LoVo (cell line): ENCODE results near the gene C1orf159.
"Not testable (repeated sequence)": the region's sequence is repeated elsewhere in the genome, so short reads cannot be mapped to it uniquely, and the experiment has no call there.

Source experiments
- DNase-seq: peaks from one replicate; pipeline ENCODE4 v3.0.0-alpha.2; 2016; ENCODE audit warnings: low spot score

The C1orf159 gene

DNA sequence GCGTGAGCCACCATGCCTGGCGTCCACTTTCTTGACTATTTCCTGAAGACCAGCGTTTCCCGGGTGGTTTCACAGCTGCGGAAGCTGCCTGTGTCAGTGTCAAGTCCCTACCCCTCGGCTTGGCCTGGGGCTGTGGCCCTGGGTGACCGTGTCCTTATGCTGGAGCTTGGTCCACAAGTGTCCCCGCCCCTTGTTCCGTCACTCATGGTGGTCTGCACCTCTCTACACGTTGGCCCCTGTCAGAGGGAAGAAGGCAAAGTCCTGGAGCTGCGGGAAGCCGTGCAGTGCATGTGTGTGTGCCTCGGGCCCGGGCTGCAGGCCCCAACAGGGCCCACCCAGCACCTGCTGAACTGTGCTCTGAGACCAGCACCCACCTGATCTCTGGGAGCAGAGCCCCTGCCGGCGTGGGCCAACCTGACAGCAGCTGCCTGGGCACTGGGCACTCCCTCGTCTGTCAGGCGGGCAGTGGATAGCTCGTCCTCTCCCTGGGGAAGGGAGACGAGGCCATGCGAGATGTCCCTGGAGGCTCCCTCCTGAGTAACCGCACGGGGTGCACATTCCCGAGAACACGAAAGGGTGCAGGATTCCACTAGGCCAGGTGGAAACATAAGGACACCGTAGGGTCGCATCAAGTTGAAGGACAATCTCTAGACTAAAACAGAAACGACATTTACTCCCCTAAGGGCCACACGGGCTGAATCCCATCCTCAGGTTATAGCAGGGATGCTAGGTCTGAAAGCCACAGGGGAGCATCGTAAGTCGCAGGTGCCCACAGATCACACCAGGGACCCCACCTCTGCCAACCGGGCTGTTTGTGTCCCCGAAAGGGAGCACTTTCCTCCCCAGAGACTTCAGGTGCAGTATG lies 2.4 kb upstream of the C1orf159 start:
- DNase-seq = no peak

DNA sequence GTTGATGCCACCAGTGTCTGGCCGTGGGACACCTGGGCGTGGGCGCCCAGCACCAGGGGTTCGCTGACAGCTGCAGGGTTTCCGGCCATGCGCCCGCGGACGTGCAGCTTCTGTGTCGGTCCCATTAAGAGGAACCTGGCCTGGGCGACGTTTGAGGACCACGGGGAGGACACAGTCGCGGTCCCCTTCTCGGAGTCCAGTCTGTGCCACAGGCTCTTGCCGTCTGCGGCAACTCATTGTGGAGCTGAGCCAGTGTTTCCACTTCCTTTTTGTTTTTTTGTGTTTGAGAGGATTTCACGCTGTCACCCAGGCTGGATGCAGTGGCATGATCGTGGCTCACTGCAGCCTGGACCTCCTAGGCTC lies 1.6 kb upstream of the C1orf159 start:
- no peak for DNase-seq

DNA sequence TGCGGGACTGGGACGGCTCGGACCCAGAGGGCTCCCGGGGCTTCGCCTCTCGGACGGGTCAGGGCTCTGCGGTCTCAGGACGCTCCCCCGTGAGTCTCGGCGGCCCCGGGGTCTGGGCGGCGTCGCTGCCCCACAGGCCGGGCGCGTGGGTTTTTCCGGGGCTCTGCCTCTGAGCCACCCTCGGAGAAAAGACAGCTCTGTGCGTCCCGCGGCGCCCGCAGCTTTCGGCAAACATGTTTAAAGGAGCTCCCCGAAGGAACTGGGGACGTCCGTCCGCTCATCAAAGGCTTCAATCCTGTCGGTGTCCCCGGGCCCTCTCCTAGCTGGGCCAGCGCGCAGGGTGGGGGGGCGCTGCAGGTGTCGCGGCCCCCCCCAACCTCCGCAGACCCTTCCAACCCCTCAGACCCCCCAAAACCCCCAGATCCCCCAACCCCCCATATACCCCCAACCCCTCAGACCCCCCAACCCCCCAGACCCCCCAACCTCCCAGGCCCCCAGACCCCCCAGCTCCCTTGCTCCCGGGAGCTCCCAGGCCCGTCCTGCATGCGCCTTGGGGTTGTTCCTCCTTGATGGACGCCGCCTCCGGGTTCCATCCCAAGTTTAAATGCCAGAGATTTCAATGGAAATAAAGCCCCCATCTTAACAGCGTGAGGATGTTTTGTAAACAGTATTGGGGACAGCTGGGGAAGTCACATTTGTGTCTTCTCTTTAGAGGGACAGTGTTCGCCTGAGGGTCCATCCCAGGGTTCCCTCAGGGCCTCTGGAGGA lies 996 bp upstream of the C1orf159 start:
- DNase-seq = peak; percentile 3

DNA sequence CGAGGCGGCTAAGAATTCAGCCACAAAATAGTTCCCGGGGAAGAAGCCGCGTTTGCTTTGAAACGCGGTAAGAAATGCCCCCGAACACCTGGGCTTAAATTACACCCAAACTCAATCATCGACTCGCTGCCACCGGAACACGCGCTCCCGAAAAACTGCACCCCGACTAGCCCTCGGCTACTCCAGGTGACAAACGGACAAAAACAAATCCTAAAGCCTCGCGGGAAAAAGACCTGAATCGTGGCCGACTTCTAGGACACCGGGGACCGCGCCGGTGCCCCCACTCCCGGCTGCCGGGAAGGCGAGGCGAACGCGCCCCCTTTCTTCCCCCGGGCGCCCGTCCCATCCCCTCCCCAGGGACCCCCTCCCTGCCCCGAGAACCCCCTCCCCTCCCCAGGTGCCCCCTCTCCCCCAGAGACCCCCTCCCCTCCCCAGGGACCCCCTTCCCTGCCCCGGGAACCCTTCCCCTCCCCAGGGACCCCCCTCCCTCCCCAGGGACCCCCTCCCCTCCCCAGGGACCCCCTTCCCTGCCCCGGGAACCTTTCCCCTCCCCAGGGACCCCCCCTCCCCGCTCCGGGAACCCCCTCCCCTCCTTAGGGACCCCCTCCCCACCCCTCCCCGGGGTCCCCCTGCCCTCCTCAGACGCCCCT lies 628 bp downstream of the C1orf159 start:
- DNase-seq = no peak

DNA sequence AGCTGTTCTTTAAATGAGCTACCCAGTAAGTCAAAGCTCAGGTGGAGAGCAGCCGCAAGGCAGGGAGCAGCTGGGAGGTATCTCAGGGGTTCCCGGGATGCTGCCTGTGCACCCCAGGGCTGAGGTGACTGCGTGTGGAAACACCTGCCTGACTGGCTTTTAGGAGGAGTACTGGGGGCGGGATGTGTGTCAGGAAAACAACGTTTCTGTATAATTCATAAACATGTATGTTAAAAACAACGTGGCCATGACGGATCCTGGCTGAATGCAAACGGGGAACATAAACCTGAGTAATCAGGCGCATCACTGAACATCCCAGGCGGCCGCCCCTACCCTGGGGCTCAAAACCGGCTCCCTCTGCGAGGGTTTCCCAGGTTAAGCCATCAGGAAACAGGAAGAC lies 1.5 kb downstream of the C1orf159 start:
- DNase-seq = no peak

DNA sequence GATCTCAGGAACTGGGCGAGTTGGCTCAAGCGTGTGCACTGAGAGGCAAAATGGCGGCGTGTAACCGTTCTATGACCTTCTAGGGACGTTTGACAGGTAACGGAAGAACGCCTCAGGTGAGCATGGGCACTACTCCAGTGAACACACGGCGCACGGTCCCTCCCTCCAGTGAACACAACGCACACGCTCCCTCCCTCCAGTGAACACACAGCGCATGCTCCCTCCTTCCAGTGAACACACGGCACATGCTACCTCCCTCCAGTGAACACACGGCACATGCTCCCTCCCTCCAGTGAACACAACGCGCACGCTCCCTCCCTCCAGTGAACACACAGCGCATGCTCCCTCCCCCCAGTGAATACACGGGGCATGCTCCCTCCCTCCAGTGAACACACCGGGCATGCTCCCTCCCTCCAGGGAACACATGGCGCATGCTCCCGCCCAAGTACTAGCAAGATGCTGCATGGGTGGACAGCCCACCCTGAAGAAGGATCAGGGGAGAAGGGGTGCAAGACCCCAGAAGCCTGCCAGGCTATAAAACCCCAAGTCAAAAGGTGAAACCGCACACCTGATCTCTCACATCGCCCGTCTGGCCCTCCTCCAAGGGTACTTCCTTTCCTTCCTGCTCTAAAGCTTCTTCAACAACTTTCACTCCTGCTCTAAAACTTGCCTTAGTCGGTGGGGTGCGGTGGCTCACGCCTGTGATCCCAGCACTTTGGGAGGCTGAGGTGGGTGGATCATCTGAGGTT lies 3.5 kb downstream of the C1orf159 start:
- DNase-seq = no peak

DNA sequence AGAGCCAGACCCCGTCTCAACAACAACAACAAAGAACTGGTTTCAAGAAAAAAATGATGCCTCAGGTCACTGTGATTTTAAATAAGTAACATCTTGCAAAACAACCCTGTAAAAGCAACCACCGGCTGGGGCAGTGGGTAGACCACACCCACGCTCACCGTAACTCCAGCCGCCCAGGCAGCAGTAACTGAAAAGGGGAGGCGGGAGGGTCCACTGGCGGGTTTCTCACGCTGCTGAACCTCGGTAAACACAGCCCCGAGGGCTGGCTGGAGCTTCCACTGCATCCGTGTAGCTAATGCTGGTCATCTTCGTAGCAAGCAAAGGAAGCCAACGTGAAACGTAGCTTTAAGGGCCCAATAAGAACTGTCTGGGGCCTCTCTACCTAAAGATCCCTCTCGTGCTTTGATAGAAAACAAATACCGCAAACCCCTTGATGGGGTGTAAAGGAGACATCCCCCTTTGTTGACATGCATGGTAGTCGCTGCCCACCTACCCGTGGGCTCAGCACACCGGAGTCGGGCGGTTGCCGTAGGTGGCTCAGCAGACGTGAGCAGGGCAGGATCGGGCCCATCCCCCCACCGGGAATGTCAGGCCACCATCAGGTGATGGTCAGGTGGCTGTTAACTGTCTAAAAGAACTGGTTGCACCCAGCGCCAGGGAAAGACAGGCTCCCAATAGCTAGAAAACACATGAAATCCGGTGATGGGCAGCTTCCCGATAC lies 4.2 kb downstream of the C1orf159 start:
- no peak for DNase-seq

DNA sequence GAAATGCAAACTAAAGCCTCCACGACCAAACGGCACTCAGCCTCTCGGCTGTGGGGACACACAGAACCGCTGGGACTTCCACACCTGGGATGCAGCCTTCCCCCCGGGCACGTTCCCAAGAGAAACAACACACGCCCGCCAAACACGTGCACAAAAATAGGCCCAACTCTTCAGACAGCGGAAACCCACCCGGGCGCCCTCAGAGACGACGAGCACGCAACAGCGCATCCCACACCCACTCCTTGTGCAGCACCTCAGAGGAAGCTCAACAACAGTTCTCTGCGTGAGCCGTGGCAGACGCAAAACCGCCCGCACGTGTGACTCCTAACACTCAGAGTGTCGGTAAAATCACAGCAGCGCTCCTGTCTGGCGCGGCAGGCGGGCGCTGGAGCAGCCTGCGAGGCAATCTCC lies 5.3 kb downstream of the C1orf159 start:
- DNase-seq = no peak

DNA sequence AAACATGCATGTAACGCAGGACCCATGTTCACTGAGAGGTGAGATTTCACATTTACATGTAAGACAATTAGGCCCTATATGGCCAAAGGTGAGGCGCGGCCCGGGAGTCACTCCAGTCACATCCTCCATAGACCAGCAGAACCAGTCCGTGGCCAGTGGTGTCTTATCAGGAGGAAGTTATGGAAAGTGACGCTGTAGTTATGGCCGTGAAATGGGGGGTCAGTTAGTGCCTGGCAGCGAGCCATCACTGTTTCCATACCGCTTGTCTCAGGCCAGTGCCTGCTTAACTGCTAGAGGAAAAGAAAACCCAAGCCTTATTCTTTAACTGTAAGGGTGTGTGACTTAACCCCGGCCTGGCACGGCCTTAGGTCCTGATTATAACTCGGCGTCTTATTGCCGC lies 6.1 kb downstream of the C1orf159 start:
- DNase-seq = no peak

DNA sequence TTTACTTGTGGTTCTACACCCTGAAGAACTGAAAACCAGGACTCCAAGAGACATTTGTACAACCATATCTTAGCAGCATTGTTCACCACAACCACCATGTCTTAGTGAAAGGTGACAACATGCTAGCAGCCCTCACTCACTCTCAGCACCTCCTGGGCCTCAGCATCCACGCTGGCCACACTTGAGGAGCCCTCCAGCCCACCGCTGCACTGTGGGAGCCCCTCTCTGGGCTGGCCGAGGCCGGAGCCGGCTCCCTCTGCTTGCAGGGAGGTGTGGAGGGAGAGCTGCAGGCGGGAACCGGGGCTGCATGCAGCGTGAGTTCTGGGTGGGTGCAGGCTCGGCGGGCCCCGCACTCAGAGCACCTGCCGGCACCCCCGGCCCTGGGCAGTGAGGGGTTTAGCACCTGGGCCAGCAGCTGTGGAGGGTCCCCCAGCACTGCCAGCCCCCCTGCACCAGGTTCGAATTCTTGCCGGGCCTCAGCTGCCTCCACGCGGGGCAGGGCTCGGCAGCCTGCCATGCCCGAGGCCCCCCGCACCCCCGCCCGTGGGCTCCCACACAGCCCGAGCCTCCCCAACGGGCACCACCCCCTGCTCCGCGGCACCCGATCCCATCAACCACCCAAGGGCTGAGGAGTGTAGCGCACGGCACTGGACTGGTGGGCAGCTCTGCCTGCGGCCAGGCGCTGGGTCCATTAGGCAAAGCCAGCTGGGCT lies 9.2 kb downstream of the C1orf159 start:
- DNase-seq = no peak

DNA sequence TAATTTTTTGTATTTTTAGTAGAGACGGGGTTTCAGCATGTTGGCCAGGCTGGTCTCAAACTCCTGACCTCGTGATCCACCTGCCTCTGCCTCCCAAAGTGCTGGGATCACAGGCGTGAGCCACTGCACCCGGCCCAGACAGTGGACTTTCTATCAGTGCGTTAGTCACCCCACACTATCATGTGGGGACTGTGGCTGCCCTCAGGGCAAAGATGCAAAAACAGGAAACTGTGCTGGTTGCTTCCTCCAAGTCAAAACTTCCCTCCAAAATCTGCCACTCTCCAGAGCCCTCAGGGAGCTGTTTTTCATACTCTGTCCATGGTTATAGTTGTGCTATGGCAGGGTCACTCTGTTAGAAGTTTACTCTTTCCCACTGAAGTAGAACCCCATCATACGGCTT lies 11.7 kb downstream of the C1orf159 start:
- not testable (repeated sequence) for DNase-seq

DNA sequence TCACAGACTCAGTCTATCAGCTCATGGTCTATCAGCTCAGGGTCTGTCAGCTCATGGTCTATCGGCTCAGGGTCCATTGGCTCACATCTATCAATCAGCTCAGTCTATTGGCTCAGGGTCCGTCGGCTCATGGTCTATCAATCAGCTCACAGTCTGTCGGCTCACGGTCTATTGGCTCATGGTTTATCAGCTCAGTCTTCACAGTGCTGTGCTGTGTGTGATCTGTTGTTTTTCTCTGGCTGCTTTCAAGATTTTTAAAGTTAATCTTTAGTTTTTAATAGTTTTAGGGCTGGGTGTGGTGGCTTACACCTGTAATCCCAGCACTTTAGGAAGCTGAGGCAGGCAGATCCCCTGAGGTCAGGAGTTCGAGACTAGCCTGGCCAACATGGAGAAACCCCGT lies 14.4 kb downstream of the C1orf159 start:
- DNase-seq = no peak

DNA sequence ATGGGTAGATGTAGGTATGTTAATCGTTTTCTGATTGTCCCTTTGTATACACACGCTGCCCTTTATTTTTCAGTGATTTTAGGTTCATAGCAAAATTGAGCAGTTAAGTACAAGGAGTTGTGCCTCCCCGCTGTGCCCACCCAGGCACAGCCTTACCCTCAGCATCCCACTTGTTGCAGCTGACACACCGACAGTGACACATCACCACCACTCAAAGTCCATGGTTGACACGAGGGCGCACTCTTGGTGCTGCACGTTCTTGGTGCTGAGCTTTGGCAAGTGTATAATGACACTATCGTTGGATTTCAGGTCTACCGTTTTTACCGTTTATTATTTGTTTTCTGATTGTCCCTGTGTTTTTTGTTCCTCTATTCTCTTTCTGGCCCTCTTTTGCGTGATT lies 15.6 kb downstream of the C1orf159 start:
- no peak for DNase-seq

DNA sequence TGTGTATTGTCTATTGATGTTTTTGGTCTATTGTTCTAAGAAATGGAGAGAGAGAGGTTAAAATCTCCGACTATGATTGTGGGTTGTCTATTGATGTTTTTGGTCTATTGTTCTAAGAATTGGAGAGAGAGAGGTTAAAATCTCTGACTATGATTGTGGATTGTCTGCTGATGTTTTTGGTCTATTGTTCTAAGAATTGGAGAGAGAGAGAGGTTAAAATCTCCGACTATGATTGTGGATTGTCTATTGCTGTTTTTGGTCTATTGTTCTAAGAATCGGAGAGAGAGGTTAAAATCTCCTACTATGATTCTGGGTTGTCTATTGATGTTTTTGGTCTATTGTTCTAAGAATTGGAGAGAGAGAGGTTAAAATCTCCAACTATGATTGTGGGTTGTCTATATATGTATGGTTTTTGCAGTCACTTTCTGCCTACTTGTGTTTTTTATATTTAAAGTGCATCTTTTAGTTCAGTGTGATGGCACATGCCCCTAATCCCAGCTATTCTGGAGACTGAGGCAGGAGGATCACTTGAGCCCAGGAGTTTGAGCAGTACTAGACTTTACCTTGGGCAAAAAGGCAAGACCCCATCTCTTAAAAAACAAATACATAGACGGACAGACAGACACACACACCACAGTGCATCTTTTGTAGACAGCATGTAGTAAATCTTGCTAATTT lies 16.2 kb downstream of the C1orf159 start:
- DNase-seq = no peak

DNA sequence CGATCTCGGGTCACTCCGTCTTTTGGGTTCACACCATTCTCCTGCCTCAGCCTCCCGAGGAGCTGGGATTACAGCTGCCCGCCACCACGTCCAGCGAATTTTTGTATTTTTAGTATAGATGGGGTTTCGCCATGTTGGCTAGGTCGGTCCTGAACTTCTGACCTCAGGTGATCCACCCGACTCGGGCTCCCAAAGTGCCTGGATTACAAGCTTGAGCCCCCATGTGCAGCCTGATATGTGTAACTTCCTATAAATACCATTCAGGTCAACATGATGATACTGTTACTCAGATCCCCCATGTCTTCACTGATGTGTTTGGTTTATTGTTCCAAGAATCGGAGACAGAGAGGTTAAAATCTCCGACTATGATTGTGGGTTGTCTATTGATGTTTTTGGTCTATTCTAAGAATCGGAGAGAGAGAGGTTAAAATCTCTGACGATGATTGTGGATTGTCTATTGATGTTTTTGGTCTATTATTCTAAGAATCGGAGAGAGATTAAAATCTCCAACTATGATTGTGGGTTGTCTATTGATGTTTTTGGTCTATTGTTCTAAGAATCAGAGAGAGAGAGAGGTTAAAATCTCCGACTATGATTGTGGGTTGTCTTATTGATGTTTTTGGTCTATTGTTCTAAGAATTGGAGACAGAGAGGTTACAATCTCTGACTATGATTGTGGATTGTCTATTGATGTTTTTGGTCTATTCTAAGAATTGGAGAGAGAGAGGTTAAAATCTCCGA lies 17.0 kb downstream of the C1orf159 start:
- DNase-seq = no peak

DNA sequence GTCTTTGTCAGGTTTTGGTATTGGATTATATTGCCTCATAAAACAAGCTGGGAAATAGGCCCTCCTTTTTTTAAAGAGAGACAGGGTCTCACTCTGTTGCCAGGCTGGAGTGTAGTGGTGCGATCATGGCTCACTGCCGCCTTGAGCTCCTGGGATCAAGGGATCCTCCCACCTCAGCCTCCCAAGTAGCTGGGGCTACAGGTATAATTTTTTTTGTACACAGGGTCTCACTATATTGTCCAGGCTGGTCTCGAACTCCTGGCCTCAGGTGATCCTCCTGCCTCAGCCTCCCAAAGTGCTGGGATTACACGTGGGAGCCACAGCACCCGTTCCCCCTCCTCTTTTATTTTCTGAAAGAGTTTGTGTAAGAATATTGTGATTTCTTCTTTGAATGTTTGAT lies 19.8 kb downstream of the C1orf159 start:
- DNase-seq = not testable (repeated sequence)

DNA sequence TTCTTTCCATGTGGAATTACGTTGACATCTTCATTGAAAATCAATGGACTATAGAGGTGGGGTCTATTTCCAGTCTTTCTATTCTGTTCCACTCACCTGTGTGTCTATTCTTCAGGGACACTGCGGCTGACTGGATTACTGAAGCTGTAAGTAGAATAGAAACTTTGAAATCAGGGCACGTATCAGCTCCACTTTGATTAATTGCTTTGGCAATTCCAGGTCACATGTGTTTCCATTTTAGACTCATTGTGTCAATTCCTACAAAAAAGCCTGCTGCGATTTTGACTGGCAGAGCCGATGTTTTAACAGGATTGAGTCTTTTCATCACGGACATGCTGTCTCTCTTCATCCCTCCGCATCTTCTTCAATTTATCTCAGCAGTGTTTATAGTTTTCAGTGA lies 20.9 kb downstream of the C1orf159 start:
- DNase-seq = no peak

DNA sequence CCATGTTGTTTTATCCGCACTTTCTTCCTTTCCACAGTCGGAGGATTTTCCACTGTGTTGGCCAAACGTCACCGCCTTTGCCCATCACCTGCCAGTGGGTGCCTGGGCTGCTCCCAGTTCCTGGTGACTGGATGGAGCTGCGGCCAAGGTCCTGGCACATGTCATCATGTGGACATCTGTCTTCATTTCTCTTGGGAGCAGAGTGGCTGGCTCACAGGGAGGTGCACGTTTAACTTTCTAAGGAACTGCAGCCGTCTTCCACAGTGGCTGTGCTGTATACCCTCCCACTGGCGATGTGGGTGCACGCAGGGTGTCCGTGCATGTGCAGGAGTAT lies 22.3 kb downstream of the C1orf159 start:
- DNase-seq = no peak

DNA sequence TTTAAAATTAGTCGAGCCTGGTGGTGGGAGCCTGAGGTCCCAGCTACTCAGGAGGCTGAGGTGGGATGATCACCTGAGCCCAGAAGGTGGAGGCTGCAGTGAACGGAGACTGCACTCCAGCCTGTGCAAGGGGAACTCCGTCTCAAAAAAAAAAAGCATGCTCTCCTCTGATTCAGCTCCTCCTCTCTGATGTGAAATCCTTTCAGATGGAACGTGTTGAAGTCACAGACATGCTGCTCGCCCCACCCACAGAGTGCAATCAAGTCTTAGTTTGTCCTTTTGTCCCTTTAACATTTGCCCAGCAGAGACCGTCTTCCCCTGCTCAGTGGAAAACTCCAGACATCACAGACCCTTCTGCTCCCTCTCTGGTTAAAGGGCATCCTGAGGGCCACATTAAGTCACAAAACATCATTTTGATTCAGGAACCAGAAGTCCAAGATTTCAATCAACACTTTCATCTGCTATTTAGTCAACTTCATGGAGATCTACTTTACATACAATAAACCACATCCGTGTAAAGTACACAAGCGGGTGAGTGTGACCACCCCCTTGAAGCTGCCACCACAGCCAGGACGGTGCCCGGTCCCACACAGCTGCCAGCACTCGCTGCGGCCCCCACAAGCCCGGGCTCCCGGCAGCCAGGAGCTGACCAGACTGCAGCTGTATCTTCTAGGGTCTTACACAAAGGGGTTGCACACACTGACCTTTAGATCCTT lies 22.8 kb downstream of the C1orf159 start:
- DNase-seq = no peak
